GM21390 (cell line): ENCODE results near the gene CHN2.

Source experiments
- ATAC-seq: cut with Tn5 transposase; IDR thresholded peaks from one replicate; pipeline ENCODE4 v1.9.1; 2021; ENCODE audit not compliant: unreplicated experiment

The CHN2 gene

DNA sequence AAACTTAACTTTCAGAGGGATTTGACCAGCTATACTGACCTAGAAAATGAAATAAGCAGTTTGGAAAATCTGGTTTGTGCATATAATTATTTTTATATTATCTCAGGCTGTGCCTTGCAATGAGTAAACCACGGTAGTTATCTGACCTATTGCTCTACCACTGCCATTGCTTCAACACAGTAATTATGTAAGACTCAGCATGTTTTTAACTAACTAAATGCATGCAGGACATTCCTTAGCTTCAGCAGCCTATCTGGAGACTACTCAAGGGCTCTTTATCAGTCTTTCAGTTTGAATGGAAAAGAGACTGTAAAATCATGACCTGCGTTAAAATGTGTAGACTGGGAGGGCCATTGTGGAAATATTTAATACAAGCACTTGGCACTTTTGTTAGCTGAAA, 22.5 kb downstream of the CHN2 start:
- no peak for ATAC-seq

DNA sequence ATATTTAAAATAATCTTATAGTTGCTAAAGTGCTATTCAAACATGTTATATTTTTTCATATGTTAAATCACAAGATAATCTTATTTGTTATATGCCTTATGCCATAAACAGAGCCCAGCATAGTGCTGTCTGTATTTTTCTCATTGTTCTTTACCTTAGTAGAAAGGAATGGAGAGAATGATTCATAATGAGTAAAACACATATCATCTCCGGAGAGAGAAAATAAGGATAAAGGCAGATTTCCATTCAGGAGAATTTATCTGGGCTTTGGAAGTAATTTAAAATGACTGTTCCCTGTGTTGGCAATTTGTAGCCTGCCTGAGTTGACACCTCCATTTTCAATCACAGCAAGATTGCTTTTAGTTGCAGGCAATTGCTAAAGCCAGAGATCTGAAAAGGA, 30.2 kb downstream of the CHN2 start:
- no peak for ATAC-seq

DNA sequence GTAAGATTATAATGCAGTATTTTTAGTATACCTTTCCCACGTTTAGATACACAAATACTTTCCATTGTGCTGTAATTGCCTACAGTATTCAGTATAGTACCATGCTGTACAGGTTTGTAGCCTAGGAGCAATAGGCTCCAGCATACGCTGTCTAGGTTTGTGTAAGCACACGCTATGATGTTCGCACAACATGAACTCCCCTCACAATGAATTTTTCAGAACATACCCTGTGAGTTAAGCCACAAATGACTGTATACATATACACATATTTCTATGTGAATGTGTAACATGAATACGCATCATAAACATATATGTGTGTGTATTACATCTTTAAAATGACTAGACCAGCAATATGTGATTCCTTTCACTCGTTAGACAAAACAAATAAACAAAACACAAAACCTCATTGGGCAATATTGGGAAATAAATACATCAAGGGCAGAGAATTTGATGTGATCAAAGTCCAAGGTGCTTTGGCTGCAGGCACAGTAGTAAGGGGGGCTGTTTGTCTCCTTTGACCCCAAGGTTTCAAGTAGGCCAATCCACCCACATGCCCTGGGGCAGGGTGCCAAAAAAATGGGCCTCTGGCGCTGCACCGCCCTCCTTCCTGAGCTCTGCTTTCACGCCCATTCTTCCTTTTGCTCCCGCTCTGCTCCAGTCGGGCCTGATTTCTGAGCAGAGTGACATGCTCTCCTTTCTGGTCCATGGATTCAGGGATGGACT, 33.9 kb downstream of the CHN2 start:
- ATAC-seq, result no peak

DNA sequence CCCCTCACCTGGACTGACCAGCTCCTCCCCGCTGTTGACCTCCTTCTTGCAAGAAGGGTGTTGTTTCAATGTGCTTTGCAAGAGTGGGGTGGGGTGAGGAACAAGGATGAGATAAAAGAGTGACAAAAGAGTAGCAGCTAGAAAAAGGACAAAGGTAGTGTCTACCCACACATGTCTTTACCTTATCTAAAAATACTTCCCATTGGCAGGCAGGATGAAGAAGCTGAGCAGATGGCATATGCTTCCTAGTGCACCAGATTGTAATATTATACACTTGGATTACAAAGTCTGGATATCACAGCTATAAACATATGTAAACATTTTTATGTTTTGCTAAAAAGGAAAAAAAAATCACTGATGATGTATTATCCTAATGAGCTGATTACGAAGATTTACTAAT, 34.5 kb downstream of the CHN2 start:
- ATAC-seq, result no peak

DNA sequence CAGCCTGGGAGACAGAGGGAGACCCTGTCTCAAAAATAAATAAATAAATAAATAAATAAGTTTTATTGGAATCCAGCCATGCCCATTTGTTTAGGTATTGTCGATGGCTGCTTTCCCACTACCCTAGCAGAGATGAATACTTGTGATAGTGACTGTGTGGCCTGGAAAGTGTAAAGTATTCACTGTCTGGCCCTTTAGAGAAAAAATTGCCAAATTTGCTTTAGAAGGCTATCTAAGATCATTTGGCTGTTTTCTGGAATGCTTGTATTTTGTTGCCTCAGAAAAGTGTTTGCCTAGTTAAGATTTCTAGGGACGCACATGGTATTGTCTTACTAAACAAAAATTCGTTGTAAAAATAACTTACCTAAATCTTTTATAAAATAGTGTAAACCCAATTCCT, 35.4 kb downstream of the CHN2 start:
- ATAC-seq, result no peak

DNA sequence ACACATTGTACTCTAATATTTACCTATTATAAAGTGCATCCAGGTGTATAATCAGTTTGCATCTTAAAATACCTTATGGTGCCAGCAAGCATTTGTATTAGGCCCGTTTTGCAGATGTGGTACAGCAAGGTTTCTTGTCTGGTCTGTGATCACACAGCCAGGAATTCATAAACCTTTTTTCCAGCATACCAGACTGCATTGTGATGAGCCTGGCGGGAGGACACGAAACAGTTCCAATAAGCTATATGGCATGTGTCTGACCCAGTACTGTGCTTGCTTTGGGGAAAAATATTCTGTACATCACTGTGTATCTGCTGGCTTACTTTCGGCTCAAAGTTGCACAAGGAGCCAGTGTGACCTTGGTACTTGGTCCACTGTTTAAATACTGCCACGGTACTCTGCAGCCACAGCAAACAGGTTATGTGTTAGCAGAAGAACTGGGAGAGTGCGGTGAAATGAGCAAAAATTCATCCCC, 36.3 kb downstream of the CHN2 start:
- no peak for ATAC-seq

DNA sequence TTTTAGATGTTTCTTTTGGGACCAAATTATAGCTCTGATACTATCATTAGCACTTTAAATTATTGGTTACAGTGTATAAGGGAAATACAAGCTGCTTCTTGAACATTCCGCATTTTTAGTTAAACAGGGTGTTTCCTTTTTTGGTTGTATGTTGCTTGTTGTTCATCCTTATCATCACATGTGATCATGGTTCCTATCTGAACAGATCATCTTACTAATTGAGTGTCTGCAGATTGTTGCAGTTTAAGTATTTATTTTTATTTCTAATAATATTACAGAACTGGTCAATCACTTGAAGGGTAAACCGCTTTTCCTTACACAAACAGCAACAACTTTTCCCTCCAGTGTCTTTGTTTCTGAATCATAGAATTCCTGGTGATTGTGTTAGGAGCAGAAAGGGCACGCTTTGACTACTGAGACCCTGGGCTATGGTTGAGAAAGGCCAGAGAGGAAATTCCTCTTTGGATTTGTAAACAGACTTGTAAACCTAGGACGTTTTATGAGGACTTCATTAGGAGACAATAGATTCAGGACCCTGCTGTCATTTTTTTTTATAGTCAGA, 37.2 kb downstream of the CHN2 start:
- no peak for ATAC-seq

DNA sequence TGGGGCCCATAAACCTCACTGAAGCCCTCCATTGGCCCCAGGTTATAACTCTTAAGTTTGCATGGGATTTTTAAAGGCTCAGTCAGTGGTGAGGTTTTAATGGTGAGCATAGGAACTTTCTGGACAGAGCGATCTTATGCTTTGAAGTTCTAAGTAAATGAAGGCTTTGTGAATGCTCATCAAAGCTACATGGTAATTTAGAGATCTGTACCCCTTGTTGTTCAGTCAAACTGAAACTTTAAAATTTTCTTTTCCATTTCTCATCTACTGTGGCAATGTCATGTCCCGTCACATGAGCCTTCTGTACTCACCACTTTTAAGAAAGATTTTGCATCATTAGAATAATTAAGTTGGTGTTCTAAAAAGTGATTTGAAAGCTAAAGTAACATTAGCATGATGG, 39.9 kb downstream of the CHN2 start:
- no peak for ATAC-seq

DNA sequence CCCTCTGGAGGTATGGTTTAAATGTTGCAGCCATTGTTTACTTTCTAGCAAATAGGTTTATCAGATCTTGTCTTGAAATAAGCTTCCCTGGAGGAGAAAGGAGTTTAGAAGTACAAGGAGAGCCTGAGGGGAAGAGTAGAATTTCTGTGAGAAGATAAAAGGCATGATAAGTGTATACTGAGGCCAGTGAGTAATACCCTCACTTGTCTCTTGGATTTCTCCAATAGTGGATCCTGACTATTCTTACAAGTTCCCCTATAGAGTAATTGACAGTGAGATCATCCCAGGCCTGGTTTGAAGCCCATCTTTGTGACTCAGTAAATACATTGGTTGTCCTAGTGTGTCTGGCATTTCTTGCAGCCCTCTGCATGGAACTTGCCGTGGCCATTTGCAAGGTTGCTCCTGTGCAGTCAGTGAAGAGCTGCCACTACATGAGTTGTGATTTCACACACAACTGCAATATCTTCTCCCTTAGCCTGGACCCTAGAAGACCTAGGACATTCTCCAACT, 41.6 kb downstream of the CHN2 start:
- ATAC-seq, result no peak

DNA sequence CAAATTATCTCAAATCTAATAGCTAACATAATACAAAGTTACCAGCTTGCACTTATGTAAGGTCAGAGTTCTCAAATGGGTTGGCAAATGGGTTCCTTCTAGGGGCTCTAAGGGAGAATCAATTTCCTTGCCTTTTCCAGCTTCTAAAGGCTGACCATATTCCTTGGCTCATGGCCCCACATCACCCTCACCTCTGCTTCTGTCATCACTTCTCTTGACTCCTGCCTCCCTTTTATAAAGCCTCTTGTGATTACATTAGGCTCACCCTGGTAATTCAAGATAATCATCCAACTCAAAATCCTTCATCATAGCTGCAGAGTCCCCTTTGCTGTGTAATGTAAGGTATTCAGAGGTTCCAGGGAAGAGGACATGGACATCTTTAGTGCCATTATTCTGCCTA, 42.1 kb downstream of the CHN2 start:
- no peak for ATAC-seq

DNA sequence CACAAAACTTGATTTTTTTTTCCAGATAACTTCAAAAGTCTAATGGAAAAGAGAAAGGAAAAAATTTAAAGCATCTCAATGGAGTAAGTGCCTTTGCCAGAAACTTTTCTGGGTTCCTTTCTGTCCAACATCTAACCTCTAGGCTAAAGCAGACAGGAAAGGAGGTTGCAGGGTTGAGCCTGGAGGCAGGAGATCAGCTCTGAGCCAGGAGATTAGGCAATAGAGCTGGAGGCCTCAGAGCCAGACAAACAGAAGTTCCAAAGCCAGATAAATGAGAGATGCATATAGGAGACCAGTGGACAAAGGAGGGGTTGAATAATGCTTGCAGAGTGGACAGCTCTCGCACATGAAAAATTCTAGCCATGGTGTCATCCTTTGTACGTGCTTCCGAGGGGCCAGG, 42.9 kb downstream of the CHN2 start:
- ATAC-seq, result no peak

DNA sequence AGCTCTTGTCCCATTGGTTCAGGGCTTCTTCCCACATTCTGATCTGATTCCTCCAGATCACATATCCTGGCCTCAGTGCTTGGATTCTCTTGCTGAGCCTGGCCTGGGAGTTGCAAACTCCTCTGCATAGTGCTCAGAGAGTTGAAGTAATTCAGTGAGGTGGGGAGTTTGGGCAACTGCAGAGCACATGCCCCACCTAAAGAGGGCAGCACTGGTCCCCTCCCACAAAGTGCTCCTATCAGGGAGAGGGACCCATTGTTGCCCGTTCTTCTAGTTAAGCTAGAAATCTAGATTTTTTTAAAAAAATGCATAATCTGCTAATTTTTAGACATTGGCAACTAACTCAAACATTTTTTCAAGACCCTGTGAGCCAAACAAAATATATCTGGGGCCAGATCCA, 45.1 kb downstream of the CHN2 start:
- no peak for ATAC-seq

DNA sequence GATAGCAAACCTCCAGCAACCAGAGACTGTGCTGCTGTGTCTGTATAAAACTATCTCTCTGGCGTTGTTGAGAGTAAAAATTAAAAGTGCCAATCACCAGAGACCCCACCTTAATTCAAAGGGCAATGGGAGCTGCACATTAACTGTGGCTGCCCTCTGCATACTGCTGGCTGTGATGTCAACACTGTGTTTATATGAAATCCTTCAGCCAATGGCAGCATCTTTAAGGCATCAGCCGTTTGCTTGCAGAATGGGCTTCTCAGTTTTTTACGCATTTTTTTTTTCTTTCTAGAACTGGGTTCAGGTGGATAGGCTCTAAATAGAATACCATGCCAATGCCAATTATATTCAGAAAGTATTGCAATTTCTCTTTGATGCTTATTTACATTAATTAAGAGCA, 47.7 kb downstream of the CHN2 start:
- ATAC-seq, result no peak

DNA sequence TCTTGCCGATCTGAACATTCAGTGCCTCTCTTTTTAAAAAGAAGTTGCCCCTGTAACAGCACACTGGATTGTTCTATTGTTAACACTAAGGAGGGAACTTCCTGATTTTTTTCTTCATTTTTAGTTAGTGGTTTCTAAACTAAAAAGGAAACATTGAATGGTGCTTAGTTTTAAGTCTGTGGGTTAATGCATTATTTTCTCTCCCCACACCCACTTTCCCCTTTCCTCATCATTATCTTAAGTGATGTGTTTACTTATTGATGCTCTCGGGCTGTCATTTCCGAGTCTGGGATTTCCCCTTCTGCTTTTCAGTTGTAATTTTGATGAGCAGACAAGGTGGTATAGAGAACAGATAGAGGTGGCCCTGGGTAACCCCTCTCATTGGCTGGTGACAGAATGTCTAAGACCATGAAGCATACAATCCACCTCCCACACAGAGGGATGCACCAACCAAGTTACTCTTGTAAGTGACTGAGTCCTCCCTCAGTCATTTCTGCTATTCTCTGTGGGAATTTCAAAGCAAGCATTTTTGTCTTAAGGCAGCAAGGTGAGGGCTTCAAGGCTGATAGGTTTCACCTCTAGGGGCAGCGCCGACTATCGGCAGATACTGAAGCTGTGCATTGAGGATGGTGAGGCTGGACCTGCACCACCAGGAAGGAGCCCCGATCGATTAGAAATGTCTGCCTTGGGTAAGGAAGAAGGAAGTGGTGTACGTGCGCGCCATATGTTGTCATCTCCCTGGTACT, 49.5 kb downstream of the CHN2 start:
- ATAC-seq, result no peak

DNA sequence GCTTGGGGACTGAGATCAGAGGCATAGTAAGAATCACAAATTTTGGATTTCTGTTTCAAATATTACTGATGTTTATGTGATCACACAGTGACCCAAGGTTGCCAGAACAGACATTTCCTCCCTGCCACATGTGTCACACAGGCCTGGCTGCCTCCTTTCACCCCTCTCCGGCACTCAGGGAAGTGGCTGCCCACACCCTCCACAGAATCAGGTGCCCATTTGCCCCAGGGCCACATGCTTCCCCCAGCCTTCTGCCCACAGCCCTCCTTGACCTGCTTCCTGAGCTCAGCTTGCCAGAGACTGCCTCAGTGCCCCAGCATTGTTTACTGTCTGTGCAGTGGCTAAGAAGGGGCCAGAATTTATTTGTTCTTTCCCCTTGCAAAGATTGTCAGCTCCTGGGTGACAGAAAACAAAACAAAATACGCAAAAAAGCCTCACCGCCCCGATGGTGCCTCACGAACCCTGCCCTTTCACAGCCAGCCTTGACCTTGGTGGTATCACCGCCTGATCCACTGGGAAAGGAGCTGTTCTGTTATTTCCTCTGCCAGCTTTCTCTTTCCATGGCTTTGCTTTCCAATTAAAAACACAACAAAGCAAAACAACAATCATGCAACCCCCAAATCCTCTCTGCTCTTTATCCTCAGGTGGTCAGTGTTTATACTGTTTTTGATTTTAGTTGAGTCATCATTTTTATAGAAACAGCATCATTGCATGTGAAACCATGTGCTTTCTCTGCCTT, 52.8 kb downstream of the CHN2 start:
- no peak for ATAC-seq

DNA sequence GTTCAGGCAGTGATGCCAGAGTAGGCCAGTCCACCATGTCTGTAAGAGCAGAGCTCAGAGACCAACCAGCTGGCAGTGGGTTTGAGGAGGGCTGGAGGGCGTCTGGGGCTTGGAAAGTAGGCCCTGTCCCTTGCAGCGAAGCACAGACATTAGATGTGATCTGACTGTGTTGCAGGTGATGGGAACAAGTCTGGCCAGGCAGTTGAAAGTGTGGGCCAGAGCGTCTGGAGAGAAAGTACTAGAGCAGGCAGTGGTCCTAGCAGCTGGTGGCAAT, 53.3 kb downstream of the CHN2 start:
- no peak for ATAC-seq

DNA sequence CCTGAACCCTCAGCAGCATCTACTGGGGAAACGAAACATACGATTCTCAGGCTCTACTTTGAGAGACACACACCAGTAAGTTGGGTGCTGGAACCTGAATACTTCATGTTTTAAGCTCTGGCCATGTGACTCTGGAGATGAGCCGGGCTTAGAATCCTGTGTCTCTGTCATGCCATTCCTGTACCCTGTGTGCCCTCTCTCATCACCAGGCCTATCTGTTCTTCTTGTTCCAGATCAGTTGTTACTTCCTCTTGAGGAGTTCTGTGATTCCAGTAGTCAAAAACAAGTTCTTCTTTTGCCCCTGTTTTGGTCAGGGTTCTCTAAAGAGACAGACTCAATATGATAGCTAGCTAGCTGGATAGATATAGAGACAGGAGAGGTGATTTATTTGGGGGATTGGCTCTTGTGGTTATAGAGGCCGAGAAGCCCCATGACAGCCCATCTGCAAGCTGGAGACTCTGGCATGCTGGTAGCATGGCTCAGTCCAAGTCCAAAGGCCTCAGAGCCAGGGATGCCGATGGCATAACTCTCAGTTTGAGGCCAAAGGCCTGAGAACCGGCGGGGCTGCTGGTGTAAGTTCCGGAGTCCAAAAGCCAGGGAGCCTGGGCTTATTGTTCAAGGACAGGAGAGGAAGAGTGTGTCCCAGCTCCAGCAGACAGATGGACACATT, 54.3 kb downstream of the CHN2 start:
- ATAC-seq, result no peak

DNA sequence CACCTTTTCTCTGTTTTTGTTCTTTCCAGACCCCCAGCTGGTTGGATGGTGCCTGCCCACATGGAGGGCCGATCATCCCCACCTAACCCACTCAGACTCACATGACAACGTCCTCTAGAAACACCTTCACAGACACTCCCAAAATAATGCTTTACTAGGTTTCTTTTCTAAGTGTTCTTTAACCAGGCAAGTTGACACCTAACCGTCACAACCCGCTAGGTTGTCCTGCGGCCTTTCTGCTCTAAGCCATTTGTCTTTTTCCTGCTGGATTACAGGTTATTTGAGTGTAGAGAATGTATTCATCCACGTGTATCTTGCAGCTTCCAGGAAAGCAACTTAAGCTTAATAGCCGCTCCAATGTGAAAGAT, 54.8 kb downstream of the CHN2 start:
- no peak for ATAC-seq

DNA sequence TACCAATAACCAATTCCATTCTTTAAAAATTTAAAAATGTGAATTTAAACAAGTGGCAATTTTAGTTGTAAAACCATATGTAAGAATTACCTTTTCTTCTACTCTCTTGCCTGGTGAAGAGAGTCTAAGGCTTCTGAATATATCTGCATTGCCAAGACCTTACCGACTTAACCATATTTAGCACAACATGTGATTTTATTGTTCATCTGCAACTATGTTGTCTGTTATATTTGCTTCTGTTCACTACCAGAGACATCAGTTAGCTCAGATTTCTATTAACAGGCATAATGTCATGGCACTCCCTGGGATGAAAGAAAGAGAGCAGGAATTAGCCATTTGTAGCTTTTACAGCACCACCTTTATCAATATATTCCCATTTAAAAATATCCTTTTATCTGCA, 55.3 kb downstream of the CHN2 start:
- no peak for ATAC-seq

DNA sequence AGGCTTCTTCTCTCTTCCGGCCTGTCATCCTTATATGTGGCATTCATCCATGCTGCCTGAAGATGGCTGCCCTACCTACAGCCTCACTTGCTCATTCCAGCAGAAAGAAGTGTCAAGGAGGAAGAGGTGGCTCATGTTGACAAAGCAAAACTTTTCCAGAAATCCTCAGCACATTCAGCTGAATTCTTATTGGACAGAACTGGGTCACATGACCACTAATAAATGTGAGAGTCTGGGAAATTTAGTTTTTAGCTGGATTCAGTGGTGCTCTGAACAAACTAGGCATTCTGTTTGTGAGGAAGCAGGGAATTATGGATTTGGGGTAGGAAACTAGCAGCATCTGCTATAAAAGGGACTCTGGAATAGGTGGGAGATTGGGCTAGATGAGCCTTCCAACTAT, 58.6 kb downstream of the CHN2 start:
- no peak for ATAC-seq

DNA sequence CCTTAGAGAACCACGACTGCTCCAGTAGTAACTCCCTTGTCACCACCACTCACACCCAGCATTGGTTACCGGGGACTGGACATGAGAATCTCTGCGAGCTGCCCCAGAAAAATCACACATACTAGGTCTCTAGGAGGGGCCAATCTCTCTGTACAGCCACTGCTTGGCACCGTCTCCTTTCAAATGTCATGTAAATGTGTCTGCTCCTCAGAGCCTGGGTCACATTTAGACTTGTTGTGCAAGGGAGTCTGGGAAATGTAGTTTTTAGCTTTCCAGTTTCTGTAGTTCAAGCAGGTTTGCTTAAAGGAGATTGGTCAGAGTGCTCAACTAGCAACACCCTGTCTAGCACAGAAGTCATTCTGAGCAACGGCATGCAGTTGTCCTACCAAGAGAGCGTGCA, 60.0 kb downstream of the CHN2 start:
- ATAC-seq, result no peak
